K562 (cell line): ENCODE data around the gene RNF151. TPM values are rescaled to one million over a fixed set of nuclear protein-coding genes. Genes with fewer than 3 reads are reported as not detected.

ENCODE experiments used
- KDM2B ChIP-seq: fragments of 250-450 bp; sonication (Bioruptor Pico); IDR thresholded peaks from 2 replicates; pipeline ENCODE4 v1.8.0; 2021; ENCODE audit warnings: mild to moderate bottlenecking, moderate library complexity
- PCBP1 ChIP-seq: fragments of 200-400 bp; formaldehyde crosslinking; IDR thresholded peaks from 2 replicates; pipeline ENCODE4 v1.6.1; 2018; ENCODE audit warnings: mild to moderate bottlenecking, low read depth, low read length; ENCODE audit not compliant: poor library complexity, severe bottlenecking
- PHF8 ChIP-seq: fragments of 200-600 bp; sonication (generic); IDR thresholded peaks from 2 replicates; pipeline ENCODE4 v1.6.1; 2012; ENCODE audit warnings: mixed run types, mild to moderate bottlenecking, inconsistent platforms, low read length, moderate library complexity, borderline replicate concordance
- POLR2H ChIP-seq: IDR thresholded peaks from 2 replicates; pipeline ENCODE4 v1.6.1; 2016; ENCODE audit warnings: missing genetic modification characterization, low read depth, mild to moderate bottlenecking, control low read depth, missing compliant biosample characterization, moderate library complexity
- RBFOX2 ChIP-seq: fragments of 200-400 bp; formaldehyde crosslinking; IDR thresholded peaks from 2 replicates; pipeline ENCODE4 v1.6.1; 2017; ENCODE audit warnings: low read depth, mild to moderate bottlenecking, low read length, moderate library complexity
- RBM25 ChIP-seq: fragments of 200-400 bp; formaldehyde crosslinking; IDR thresholded peaks from 2 replicates; pipeline ENCODE4 v1.6.1; 2018; ENCODE audit warnings: low read length, low read depth, moderate library complexity; ENCODE audit not compliant: severe bottlenecking
- TCF3 ChIP-seq: sonication (generic); formaldehyde crosslinking; IDR thresholded peaks from 2 replicates; pipeline ENCODE4 v1.4.0; 2020; ENCODE audit warnings: mild to moderate bottlenecking, missing genetic modification reagents
- TCFL5 ChIP-seq: fragments of 250-450 bp; sonication (Bioruptor Pico); conservative IDR thresholded peaks from 2 replicates; pipeline ENCODE4 v1.6.1; 2021; ENCODE audit warnings: mild to moderate bottlenecking, moderate library complexity, matching md5 sums
- TOE1 ChIP-seq, 2 experiments: fragments of 450-650 bp in 1 of 2; sonication (generic) in 1 of 2; formaldehyde crosslinking in 1 of 2; IDR thresholded peaks; 2 replicates each; pipeline versions ENCODE4 v1.7.1 to v1.8.0; 2016 to 2022; ENCODE audit warnings: borderline replicate concordance in 2 of 2, mild to moderate bottlenecking in 2 of 2, antibody characterized with exemption in 1 of 2, inconsistent platforms in 1 of 2, low read depth in 1 of 2, missing genetic modification reagents in 1 of 2, moderate library complexity in 1 of 2
- YY1 ChIP-seq, 3 experiments: IDR thresholded peaks; 2 replicates each; pipeline ENCODE4 v1.6.1; 2011; ENCODE audit warnings: low read length in 2 of 3, mild to moderate bottlenecking in 2 of 3, moderate library complexity in 2 of 3, borderline replicate concordance in 1 of 3, control low read depth in 1 of 3, low read depth in 1 of 3; ENCODE audit not compliant: insufficient read depth in 3 of 3, insufficient replicate concordance in 2 of 3, control insufficient read depth in 1 of 3, insufficient read length in 1 of 3; ENCODE audit errors: extremely low read depth in 1 of 3
- ZNF143 ChIP-seq: sonication (generic); formaldehyde crosslinking; IDR thresholded peaks from 2 replicates; pipeline ENCODE4 v1.9.0; 2022; ENCODE audit warnings: mild to moderate bottlenecking, missing genetic modification reagents
- ZNF41 ChIP-seq: fragments of 250-450 bp; sonication (Bioruptor Pico); conservative IDR thresholded peaks from 2 replicates; pipeline ENCODE4 v1.4.0; 2020; ENCODE audit warnings: mild to moderate bottlenecking
- ZNF766 ChIP-seq: fragments of 200-800 bp; sonication (Bioruptor generic); conservative IDR thresholded peaks from 2 replicates; pipeline ENCODE4 v1.6.1; 2016; ENCODE audit warnings: missing genetic modification characterization, missing compliant biosample characterization
- polyA plus RNA-seq, 8 experiments: library from polyadenylated mRNA; depleted of rRNA in 4 of 8; stranded (reverse) in 5 of 8; unstranded in 3 of 8; fragments of >200 nt; fragmentation: Nextera tagmentation in 2 of 8; fragmentation: Illumina TruSeq in 1 of 8; extraction: Ambion mirVana in 2 of 8; extraction: Trizol in 1 of 8; gene quantifications; 2 replicates each; pipeline versions ENCODE4 v1.2.1 to v1.2.3, GENCODE V29; 2011 to 2014; ENCODE audit warnings: inconsistent platforms in 1 of 8, missing spikeins in 1 of 8
- total RNA-seq, 7 experiments: library from RNA; depleted of rRNA in 6 of 7; stranded (reverse); fragments of >200 nt in 6 of 7; fragmentation: Illumina TruSeq in 2 of 7; extraction: Trizol in 2 of 7; gene quantifications; 2 replicates each; pipeline versions ENCODE4 v1.2.1 to v1.2.3, GENCODE V29; 2011 to 2021; ENCODE audit warnings: low replicate concordance in 1 of 7
- TF ChIP-seq, protein P1 (sequence below), 2 experiments: fragments of 450-650 bp; formaldehyde crosslinking in 1 of 2; IDR thresholded peaks; 2 replicates each; pipeline versions ENCODE4 v1.4.0 to v1.6.1; 2014 to 2020; ENCODE audit warnings: mild to moderate bottlenecking in 2 of 2, borderline replicate concordance in 1 of 2, low read depth in 1 of 2
- TF ChIP-seq, protein P2 (sequence below), 2 experiments: fragments of 450-650 bp in 1 of 2; sonication (generic) in 1 of 2; formaldehyde crosslinking in 1 of 2; IDR thresholded peaks in 1 of 2; conservative IDR thresholded peaks in 1 of 2; 2 replicates each; pipeline versions ENCODE4 v1.6.1 to v1.8.1; 2016 to 2023; ENCODE audit warnings: mild to moderate bottlenecking in 2 of 2, moderate library complexity in 2 of 2, inconsistent platforms in 1 of 2, missing genetic modification reagents in 1 of 2

The RNF151 gene
- total and polyA plus RNA-seq, 9 of the 15 experiments (the other 6 are each of a cell fraction or from before 2014, with no cell fraction given) = not detected

DNA sequence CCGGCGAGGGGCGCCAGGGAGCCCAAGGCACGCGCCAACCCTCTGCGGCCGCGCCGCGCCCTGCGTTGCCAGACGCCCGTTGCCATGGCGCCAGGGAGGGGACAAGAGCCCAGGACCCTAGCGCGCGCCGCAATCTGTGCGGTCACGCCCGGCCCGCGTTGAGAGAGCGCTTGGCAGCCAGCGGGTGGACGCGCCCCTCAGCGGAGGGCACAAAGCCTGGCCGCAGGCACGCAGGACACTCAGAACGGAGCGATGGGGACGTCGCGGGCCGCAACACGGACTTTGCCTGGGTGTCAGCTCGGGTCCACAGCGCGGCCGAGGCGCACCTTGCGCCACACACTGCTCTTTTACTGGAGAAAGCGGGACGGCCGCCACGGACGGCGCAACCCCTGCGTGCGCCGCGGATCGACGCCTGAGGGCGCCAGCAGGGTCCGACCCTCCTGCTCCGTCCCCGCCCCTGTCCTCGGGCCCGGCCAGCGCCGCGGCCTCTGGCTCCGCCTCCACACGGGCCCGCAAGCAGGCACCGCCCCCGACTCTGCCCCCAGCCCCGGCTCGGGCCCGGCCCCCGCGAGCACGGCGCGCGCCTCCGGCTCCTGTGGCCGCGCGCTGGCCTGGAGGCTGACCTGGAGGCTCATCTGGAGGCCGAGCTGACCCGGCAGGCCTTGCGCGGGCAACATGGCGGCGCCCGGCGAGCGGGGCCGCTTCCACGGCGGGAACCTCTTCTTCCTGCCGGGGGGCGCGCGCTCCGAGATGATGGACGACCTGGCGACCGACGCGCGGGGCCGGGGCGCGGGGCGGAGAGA is 17.1 kb downstream of the RNF151 start, which contains the start of gene GFER (continued):
- TF ChIP-seq, protein P1, sequence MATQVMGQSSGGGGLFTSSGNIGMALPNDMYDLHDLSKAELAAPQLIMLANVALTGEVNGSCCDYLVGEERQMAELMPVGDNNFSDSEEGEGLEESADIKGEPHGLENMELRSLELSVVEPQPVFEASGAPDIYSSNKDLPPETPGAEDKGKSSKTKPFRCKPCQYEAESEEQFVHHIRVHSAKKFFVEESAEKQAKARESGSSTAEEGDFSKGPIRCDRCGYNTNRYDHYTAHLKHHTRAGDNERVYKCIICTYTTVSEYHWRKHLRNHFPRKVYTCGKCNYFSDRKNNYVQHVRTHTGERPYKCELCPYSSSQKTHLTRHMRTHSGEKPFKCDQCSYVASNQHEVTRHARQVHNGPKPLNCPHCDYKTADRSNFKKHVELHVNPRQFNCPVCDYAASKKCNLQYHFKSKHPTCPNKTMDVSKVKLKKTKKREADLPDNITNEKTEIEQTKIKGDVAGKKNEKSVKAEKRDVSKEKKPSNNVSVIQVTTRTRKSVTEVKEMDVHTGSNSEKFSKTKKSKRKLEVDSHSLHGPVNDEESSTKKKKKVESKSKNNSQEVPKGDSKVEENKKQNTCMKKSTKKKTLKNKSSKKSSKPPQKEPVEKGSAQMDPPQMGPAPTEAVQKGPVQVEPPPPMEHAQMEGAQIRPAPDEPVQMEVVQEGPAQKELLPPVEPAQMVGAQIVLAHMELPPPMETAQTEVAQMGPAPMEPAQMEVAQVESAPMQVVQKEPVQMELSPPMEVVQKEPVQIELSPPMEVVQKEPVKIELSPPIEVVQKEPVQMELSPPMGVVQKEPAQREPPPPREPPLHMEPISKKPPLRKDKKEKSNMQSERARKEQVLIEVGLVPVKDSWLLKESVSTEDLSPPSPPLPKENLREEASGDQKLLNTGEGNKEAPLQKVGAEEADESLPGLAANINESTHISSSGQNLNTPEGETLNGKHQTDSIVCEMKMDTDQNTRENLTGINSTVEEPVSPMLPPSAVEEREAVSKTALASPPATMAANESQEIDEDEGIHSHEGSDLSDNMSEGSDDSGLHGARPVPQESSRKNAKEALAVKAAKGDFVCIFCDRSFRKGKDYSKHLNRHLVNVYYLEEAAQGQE (IDR thresholded peaks at IDR 0.05; ENCODE audit: borderline replicate concordance) = no peak
- TF ChIP-seq, protein P1 (CRISPR knock-in tag; IDR thresholded peaks at IDR 0.05; ENCODE audit: low read depth) = peak; percentile 17; the same call in 1 of the 2 replicates
- TF ChIP-seq TCF3 (CRISPR knock-in tag) = 0 out of 2 replicates have a peak, but pooled peaks have one; percentile 7
- TF ChIP-seq ZNF41 (CRISPR knock-in tag) = no peak; the same call in 1 of the 2 replicates
- peak; percentile 82 for TF ChIP-seq POLR2H
- TF ChIP-seq PHF8 = peak; percentile 87; the same call in 1 of the 2 replicates
- no peak for TF ChIP-seq TCFL5 (CRISPR knock-in tag)
- peak; percentile 94 for TF ChIP-seq ZNF766 (CRISPR knock-in tag)
- TF ChIP-seq ZNF143 (CRISPR knock-in tag) = peak; percentile 82
- TF ChIP-seq KDM2B (CRISPR knock-in tag) = peak; percentile 61; the same call in 1 of the 2 replicates
- TF ChIP-seq TOE1 (IDR thresholded peaks at IDR 0.05; ENCODE audit: borderline replicate concordance) = no peak; the same call in 1 of the 2 replicates
- TF ChIP-seq TOE1 (CRISPR knock-in tag; IDR thresholded peaks at IDR 0.05; ENCODE audit: borderline replicate concordance, low read depth) = peak; percentile 80; the same call in 1 of the 2 replicates
- peak; percentile 90 to 99 (median 98) for TF ChIP-seq YY1 (IDR thresholded peaks at IDR 0.05; ENCODE audit: borderline replicate concordance in 1 of 3, control insufficient read depth in 1 of 3, extremely low read depth in 1 of 3, insufficient read depth in 3 of 3, insufficient read length in 1 of 3, insufficient replicate concordance in 2 of 3, low read depth in 1 of 3, low read length in 2 of 3)
- TF ChIP-seq, protein P2, sequence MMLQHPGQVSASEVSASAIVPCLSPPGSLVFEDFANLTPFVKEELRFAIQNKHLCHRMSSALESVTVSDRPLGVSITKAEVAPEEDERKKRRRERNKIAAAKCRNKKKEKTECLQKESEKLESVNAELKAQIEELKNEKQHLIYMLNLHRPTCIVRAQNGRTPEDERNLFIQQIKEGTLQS (IDR thresholded peaks at IDR 0.05) = no peak
- TF ChIP-seq, protein P2 (CRISPR knock-in tag; conservative IDR thresholded peaks at IDR 0.05) = no peak
- TF ChIP-seq RBM25 = peak; percentile 100
- peak; percentile 83 for TF ChIP-seq RBFOX2
- peak; percentile 80 for TF ChIP-seq PCBP1
